PFSK-1 (cell line): Measurements from ENCODE around the gene ANKMY1.

ENCODE experiments used
- POLR2AphosphoS5 ChIP-seq: IDR thresholded peaks from 2 replicates; pipeline ENCODE4 v1.6.1; 2012; ENCODE audit warnings: low read depth, mild to moderate bottlenecking, control low read depth, low read length, moderate library complexity
- SIN3A ChIP-seq: IDR thresholded peaks from 2 replicates; pipeline ENCODE4 v1.6.1; 2012; ENCODE audit warnings: mild to moderate bottlenecking, low read length, moderate library complexity, borderline replicate concordance; ENCODE audit not compliant: insufficient read depth

DNA sequence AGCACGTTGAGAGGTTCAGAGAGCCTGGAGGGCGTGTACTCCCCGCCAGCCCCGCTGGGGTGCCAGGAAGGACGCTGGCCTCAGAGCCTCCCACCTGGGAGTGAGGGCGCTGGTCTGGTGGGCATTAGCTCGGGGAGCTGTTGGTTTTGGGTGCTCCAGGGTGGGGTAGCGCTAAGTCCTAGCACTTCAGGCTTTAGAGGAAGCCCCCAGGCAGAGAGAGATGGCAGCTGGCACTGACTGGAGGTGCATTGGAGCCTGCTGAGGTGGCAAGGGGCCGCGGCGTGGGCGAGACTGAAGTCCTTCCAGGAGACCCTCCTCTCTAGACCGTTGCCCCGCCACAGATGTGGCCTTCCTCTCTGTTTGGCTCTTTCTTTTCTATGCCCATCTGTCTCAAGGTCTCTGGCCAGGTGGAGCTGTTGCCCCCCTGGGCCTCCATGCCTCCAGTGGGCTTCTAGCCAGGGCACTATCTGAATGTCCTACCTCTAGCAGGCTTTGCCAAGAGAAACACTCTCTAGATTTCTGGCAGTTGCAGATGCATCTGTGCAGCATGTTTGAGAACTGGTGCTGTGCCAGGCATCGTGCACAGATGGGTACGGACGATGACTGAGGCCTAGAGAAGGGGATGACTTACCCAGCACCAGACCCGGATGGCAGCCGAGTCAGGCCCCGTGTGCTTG, 35.4 kb upstream of the ANKMY1 start:
- TF ChIP-seq POLR2AphosphoS5 (no peak), SIN3A (no peak)
